IPS-18c (cell line): ENCODE data around the gene ZNF526.

ENCODE experiments used
- H3K4me3 ChIP-seq: 2 replicates; pipeline ENCODE4 v1.7.0; 2013; ENCODE audit warnings: low read depth, mild to moderate bottlenecking, low read length, moderate library complexity; ENCODE audit not compliant: insufficient read depth
- H3K9me3 ChIP-seq: one replicate; pipeline ENCODE4 v1.6.1; 2013; ENCODE audit warnings: mild to moderate bottlenecking, low read length, moderate library complexity; ENCODE audit not compliant: control insufficient read depth, insufficient read depth

The ZNF526 gene

DNA sequence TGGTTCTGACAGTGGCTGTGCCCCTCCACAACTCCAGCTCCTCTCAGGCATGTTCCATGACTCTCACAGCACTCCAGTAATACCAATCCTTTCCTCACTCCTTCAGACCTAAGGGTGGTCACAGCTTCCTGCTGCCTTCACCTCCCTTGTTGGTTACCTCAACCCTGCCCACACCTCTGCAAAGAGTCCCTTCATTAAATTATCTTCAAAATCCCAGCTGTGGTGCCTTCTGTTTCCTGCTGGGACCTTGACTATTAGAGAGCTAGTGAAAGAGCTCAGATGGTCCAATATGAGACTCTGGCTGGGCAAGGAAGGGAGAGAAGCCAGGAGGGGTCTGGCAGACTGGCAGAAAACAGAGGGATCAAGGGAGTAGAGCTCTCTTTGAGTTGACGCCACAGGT, 28.8 kb upstream of the ZNF526 start:
- no peak overlapping the region for H3K4me3 ChIP-seq
- H3K9me3 ChIP-seq = no peaks in the 10 kb centered on the region

DNA sequence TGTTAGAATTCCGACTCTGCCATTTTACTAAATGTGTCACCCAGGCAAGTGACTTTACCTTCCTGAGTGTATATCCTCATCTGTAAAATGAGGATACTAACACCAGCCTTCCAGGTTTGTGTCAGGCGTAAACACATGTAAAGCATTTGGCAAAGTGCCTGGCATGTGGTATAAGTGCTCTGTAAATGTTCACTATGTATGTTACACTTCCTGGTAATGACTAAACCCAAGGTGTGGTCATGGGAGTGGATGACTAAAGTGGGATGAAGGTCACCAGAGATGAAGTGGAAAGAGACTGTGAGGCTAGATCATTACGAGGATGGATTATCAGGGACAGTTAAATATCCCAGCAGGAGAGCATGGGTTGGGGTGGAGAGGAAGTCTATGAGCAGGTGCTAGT, 28.3 kb upstream of the ZNF526 start:
- Histone ChIP-seq H3K4me3 (no peak overlapping the region), H3K9me3 (no peaks in the 10 kb centered on the region)

DNA sequence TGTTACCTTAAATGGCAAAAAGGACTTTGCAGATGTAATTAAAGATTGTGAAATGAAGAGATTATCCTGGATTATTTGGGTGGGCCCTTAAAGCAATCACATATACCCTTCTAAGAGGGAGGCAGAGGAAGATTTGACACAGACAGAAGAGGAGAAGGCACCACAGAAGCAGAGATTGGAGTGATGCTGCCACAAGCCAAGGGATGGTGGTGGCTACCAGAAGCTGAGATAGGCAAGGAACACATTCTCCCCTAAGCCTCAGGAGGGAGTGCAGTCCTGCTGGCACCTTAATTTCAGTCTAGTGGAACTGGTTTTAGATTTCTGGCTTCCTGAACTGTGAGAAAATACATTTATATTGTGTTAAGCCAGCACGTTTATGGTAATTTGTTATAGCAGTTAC, 26.8 kb upstream of the ZNF526 start:
- H3K9me3 ChIP-seq = no peaks in the 10 kb centered on the region
- H3K4me3 ChIP-seq = no peak overlapping the region

DNA sequence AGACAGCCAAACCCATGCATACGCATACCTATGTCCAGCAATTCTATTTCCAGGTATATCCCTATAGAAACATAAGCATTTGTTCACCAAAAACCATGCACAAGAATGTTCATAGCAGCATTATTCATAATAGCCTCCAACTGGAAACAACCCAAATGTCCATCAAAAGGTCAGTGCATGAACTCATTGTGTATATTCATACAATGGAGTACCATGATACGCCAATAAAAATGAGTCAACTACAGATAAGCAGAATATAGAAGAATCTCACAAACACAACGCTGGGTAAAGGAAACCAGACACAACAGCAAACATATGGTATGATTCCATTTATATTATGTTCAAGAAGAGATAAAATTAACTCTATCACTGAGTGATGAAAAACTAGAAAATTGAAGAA, 26.4 kb upstream of the ZNF526 start:
- Histone ChIP-seq H3K4me3 (no peak overlapping the region), H3K9me3 (no peaks in the 10 kb centered on the region)

DNA sequence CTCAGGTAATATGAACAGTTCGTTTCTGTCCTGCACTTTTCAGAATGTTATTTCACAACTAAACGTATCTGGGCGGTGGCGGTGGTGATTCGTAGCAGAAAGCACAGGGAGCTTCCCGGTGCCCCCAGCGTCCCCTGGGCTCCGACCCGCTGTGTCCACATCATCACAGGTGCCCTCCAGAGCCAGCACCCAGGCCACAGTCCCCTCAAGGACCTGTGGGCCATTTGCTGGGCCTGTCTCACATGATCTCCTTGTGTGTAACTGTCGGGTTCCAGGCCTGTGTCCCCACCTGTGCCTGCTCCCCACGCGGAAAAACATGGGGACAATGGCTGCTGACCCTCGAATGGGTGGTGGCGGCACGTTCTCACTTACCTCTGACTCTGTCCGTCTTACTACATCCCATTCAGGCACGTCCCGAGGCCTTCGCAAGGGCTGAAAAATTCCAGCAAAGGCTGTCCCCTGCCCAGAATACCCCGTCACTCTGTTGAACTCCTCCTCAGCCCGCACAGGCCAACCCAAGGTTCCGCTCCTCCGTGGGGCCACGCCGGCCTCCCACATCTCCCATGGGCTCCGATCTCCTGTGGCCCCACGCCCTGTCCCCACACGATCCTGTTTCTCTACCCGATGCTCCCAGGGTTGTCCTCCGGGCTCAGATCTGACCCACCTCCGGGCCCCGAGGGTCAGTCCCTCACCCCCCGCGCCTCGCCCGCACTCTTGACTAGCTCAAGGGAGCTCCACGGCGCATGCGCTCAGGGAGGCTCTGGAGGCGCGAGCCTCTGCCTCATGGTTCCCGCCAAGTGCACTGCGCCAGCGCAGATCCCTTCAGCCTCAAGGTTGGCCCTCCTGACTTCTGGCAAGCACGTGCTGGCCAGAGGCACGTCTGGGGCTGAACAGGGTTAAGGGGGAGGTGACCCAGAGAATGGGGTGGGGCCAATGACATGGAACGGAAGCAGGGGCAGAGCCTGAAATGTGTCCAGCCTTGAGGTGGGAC, 23.8 kb upstream of the ZNF526 start:
- Histone ChIP-seq H3K9me3 (no peaks in the 10 kb centered on the region), H3K4me3 (no peak overlapping the region)

DNA sequence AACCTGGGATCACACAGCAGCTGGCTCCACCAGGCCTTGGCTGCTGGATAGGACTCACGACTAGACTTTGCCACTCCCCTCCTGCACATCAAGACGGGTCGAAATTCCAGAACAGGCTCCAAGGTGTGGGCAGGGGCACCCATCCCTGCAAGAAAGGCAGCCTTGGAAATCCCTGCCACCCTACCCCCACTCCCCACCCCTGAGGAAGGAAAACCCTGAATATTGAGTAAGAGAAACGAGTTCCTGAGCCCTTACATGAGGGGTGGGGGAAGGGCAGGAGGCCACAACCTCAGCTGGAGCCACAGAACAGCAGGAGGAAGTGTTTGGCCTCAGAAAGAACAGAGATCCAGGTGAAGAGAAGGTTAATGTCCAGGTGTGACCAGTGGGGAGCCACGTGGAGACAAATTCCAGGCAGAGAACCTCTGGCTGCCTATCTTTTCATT, 22.7 kb upstream of the ZNF526 start:
- no peaks in the 10 kb centered on the region for H3K9me3 ChIP-seq
- H3K4me3 ChIP-seq = no peak overlapping the region

DNA sequence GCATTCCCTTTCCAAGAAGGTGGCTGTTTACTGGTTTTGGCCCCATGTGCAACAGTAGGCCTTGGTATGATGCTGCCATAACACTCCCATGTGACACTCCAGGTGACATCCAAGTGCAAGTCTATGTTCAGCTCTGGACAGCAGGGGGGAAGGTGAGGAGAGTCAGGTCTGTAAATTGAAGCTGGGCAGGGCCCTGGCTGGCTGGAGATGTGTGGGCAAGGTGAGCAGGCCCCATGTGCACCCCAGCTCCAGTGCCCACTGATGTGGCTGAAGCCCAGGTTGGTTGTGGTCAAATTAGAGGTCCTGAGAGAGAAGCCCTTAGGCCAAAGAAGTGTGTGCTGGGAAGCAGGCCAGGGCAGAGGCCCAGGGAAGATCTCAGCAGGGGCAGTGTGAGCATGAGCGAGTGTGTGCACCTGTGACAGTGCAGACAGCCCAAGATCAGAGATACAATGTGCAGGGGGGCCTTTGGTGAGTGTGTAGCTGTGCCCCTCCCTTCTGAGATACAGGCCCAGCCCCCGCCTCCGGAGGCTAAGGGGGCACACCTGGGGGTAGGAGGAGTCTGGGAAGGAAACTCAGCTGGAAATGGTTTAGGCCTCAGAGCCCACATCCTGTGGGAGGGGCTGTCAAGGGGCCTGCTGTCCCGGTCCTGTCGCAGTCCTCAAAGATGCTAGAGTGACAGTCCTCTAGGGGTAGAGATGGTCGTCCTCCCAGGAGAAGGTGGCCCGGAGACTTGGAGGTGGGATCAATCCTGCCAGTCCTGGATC, 21.3 kb upstream of the ZNF526 start:
- no peaks in the 10 kb centered on the region for H3K9me3 ChIP-seq
- no peak overlapping the region for H3K4me3 ChIP-seq

DNA sequence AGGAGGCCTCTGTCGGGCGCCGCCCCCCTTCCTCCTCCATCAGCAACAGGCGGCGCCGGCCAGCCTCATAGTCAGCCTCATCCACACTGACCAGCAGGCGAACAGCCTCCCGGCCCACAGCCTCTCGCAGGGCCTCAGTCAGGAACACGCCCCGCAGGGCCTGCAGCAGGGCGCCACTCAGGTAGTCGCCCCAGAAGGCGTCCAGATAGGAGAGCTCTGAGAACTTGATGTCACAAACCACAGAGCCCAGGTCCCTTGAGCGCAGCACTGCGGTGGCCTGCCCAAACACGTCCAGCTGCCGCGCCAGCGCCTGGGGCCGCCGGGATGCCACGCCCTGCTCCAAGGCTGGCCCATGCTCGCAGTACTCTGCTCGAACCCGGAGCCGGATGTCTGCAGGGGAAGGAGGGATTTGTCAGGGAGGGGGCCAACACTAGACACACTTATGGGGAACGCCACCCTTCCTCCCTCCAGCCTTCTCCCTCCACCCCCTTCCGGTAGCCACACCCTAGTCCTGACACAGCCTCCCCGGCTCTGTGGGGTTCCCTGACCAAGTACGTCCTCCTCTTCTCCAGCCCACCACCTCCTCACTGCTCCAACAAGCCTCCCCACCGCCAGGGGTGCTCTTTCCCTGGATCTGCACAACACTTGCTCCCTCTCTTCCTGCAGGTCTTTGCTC, 20.5 kb upstream of the ZNF526 start:
- Histone ChIP-seq H3K9me3 (no peaks in the 10 kb centered on the region), H3K4me3 (no peak overlapping the region)

DNA sequence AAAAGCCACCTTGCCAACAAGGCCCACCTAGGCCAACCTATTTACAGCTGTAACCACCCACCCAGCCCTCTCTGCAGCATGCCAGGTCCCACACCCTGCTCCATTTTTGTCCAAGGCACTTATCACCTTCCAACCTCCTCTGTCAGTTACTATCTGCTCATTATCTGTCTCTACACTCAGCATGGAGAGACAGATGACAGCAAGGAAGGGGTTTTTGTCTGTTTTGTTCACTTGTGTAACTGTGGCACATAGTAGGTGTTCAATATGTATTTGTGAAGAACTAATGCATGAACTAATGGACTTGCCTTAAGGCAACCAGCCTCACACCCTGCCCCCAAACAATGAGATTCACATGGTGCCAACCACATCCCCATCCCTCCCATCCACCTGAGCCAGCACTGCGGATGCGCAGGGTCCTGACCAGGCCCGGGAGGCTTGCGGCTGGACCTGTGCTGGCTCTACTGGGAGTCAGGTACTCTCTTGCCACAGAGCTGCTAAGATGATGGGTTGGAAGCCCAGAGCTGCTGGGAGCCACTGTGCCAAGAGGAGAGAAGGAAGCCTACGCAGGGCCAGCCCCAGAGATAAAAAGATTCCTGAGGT, 19.9 kb upstream of the ZNF526 start:
- no peak overlapping the region for H3K4me3 ChIP-seq
- H3K9me3 ChIP-seq = no peaks in the 10 kb centered on the region

DNA sequence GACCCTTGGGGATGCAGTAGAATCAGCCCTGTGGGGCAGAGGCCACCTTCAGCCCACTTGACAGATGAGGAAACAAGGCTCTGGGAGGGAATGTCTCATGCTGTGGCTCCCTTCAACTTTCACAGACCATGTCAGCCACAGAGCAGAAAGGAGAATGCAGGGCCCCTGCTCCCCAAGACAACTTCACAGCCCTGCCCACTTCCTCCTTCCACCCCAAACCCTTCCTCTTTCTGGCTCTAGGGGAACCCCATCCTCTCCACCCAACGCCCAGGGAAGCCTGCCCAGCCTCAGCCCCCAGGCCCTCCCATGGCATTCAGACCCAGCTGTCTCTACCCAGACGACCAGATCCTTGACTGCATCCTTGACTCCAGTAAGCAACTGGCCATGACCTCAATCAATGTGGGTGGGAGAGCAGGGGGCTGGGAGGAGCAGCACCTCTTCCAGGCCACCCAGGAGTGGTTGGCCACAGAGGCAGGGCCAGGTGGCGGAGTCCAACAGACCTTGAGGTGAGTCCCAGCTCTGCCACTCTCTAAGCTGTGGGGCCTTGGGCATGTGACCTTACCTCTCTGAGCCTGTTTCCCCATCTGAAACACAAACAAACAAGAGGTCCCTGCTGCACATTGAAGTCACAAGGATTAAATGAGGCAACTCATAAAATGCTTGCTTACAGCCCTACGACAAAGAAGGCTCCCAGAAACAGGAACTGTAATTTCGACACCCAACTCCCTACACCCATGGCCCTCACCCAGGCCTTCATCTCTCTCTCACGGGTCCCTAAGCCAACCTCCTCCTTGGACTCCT, 18.4 kb upstream of the ZNF526 start:
- H3K4me3 ChIP-seq = no peak overlapping the region
- no peaks in the 10 kb centered on the region for H3K9me3 ChIP-seq

DNA sequence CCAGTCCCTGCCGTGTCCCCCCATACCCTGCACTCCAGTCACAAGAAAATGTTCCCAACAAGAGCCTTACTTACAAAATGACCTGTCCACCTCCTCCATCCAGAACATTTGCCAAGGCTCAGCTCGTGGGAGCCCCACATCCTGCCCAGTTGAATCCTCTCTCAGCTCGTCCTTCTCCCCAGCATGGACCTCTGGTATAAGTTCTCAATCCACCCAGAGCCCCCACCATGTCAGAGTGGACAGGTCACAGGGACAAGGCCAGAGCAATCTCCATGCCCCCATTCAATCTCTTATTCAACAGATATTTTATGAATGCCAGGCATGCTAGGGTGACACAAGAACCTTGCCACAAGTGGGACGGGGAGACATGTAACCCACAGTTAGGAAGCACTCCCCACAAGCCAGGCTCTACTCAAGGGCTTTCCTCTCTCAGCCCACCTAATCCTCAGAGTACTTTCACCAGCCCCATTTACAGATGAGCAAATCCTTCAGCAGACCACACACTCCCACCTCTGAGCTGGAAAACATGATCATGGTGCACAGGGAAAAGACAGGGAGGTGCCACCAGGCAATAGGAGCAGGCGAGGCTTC, 17.7 kb upstream of the ZNF526 start:
- no peak overlapping the region for H3K4me3 ChIP-seq
- H3K9me3 ChIP-seq = no peaks in the 10 kb centered on the region

DNA sequence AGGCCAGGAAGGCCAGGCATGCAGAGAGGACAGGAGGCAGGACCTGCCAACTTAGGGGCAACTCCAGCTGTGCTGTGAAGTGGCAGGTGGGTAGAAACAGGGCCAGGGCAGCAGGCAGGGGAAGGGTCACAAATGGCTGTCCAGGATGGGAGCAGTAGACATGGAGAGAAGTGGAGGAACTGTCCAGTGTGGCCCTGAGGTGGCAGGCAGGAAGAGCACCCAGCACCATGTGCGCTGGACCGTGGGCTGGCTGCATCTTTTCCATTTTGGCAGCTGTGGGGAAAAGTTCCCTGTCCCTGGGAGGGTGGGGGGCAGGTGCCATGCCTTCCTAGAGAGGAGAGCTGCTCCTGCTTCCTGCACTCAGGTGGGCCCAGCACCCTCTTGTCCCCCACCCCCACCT, 16.4 kb upstream of the ZNF526 start:
- Histone ChIP-seq H3K4me3 (no peak overlapping the region), H3K9me3 (no peaks in the 10 kb centered on the region)

DNA sequence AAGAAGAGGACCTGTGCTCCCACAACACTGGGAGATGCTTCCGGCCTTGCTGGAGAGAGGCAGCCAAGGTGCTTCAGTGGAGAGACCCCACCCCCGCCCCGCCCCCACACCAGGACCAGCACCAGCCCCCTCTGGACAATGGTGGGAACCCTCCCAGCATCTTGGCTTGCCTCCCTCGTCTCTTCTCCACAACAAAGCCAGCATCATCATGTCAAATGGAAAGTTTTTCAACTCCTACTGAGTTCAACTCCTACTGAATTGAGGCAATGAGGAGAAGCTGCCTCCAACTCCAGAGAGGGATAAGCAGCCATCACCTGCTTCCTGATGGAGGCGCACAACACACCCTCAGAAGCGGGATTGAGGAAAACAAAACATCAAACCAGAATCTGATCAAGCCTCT, 15.4 kb upstream of the ZNF526 start:
- no peaks in the 10 kb centered on the region for H3K9me3 ChIP-seq
- H3K4me3 ChIP-seq = no peak overlapping the region

DNA sequence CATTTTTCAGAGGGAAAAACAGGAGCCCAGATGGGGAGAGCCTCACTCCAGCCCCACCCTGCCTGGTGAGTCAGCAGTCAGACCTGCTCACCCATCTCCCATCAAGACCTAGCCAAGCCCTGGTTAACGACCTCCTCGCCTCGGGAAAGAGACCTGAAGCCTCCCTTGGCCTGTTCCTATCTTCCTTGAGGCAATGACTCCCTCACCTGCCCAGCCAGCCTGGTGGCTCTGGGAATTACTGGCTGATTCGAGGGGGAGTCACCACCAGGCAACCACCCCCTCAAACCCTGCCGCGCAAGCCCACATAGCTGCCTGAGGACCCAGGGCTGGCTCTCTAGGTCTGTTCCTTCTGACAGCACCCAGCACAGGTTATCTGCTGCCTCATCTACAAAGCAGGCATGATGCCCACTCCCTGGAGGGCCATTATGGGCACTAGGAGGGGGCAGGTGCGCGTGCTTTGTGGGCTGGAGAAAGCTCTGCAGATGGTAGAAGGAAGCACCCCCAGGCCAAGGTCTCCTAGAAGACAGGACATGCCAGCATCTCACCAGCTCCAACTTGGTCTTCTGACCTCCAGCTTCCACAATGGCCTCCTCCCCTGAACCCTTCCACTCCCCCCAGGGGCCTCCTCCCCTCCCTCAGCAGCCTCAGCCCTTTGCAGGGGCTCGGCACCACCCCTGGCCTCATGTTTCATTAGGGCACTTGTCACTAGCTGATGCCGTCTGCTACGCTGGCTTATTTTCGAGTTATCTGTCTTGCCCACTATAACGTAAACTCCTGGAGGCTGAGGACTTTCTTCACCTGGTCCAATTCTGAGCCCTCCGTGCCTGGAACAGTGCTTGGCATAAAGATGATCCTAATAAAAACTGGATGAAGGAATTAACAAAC, 13.0 kb upstream of the ZNF526 start:
- Histone ChIP-seq H3K9me3 (no peaks in the 10 kb centered on the region), H3K4me3 (no peak overlapping the region)

DNA sequence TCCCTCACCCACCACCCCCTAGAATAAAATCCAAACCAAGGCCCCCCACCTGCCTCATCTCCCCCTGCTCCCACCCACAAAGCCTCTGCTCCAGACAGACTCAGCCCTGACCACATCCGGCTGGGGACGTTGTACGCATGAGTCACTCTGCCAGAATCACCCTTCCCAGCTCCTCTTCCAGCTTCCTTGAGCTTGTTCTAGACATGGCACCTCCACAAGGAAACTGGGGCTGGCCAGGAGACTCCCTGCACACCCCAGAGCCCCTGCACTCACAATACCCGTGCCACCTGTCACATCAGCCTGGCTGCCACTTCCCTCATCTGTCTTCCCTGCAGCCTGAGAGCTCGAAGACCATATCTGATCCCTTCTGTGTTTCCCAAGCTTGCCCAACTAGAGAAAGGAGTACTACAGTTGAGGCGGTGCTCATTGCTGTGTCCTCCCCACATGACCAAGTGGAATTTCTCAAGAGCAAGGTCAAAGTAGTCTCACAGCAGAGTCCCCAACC, 12.3 kb upstream of the ZNF526 start:
- Histone ChIP-seq H3K4me3 (no peak overlapping the region), H3K9me3 (no peaks in the 10 kb centered on the region)
